OCI-LY7 (cell line): Measurements from ENCODE around the gene TMPO. TPM values are rescaled to one million over a fixed set of nuclear protein-coding genes. Genes with fewer than 3 reads are reported as not detected.
"Not testable (repeated sequence)": the region's sequence is repeated elsewhere in the genome, so short reads cannot be mapped to it uniquely, and the experiment has no call there.

Experiments used
- BruUV-seq: library from RNA; stranded (reverse); fragments of 400-500 nt; replicated peaks from 2 replicates; lab custom pipeline; 2021; lab: Mats Ljungman, UMichigan
- CTCF ChIA-PET: fragments of 300-600 bp; sonication (Branson Sonifier 250); formaldehyde crosslinking; loops from one replicate; lab custom pipeline; 2022; ENCODE audit warnings: antibody characterized with exemption; ENCODE audit not compliant: unreplicated experiment; lab: Charles Lee
- POLR2A ChIA-PET: fragments of 300-600 bp; sonication (Branson Sonifier 250); formaldehyde crosslinking; loops from one replicate; lab custom pipeline; 2022; ENCODE audit warnings: antibody characterized with exemption; lab: Charles Lee
- DNase-seq: peaks from one replicate; pipeline ENCODE4 v3.0.0-alpha.2; 2015; ENCODE audit warnings: low spot score
- H2AFZ ChIP-seq: fragments of 200-600 bp; sonication (generic), shearing (Covaris generic); 2 replicates; pipeline ENCODE4 v1.6.1; 2014; ENCODE audit warnings: mild to moderate bottlenecking, antibody characterized with exemption, low read length, moderate library complexity
- H3K27ac ChIP-seq: fragments of 200-600 bp; sonication (generic); 2 replicates; pipeline ENCODE4 v1.5.1; 2014; ENCODE audit warnings: mixed run types, low read depth, mild to moderate bottlenecking, moderate library complexity, low read length, inconsistent platforms; ENCODE audit not compliant: poor library complexity, severe bottlenecking
- H3K36me3 ChIP-seq: fragments of 200-600 bp; sonication (generic); 2 replicates; pipeline ENCODE4 v1.6.1; 2014; ENCODE audit warnings: mild to moderate bottlenecking, antibody characterized with exemption, low read length, moderate library complexity, mixed read lengths; ENCODE audit not compliant: insufficient read depth
- H3K4me1 ChIP-seq: fragments of 200-600 bp; sonication (generic); 2 replicates; pipeline ENCODE4 v1.5.1; 2014; ENCODE audit warnings: mild to moderate bottlenecking, low read length; ENCODE audit not compliant: insufficient read depth, poor library complexity, severe bottlenecking
- H3K4me2 ChIP-seq: fragments of 200-600 bp; sonication (generic); 2 replicates; pipeline ENCODE4 v1.6.1; 2014; ENCODE audit warnings: mild to moderate bottlenecking, low read length
- H3K4me3 ChIP-seq: fragments of 200-600 bp; sonication (generic); 2 replicates; pipeline ENCODE4 v1.5.1; 2014; ENCODE audit warnings: mild to moderate bottlenecking, low read depth, low read length; ENCODE audit not compliant: poor library complexity, severe bottlenecking
- H3K79me2 ChIP-seq: fragments of 200-600 bp; sonication (generic); 2 replicates; pipeline ENCODE4 v1.6.1; 2016; ENCODE audit warnings: low read depth, mild to moderate bottlenecking, low read length, moderate library complexity, mixed read lengths; ENCODE audit not compliant: insufficient read depth
- H3K9me2 ChIP-seq: fragments of 200-600 bp; sonication (generic); 2 replicates; pipeline ENCODE4 v1.6.1; 2016; ENCODE audit warnings: mild to moderate bottlenecking, low read length, mixed read lengths; ENCODE audit not compliant: insufficient read depth
- H3K9me3 ChIP-seq: fragments of 200-600 bp; sonication (generic); 2 replicates; pipeline ENCODE4 v1.6.1; 2014; ENCODE audit warnings: mild to moderate bottlenecking, mixed run types, low read length, mixed read lengths
- H4K20me1 ChIP-seq: fragments of 200-600 bp; sonication (generic); 2 replicates; pipeline ENCODE4 v1.6.1; 2014; ENCODE audit warnings: mild to moderate bottlenecking, antibody characterized with exemption, low read length, moderate library complexity, mixed read lengths; ENCODE audit not compliant: insufficient read depth
- CTCF ChIP-seq: fragments of 200-600 bp; sonication (generic); conservative IDR thresholded peaks from 2 replicates; pipeline ENCODE4 v1.5.1; 2014; ENCODE audit warnings: mild to moderate bottlenecking, antibody characterized with exemption, low read length, moderate library complexity, mixed read lengths
- EZH2phosphoT487 ChIP-seq: fragments of 200-600 bp; sonication (generic); IDR thresholded peaks from 2 replicates; pipeline ENCODE4 v1.6.1; 2018; ENCODE audit warnings: low read depth, borderline replicate concordance, mild to moderate bottlenecking, mixed run types, antibody characterized with exemption, low read length, moderate library complexity, mixed read lengths
- intact Hi-C: fragments of 100-400 bp; cut with micrococcal nuclease; formaldehyde crosslinking; loops from one replicate; pipeline ENCODE4 v1.10.0; 2022; ENCODE audit not compliant: unreplicated experiment
- small RNA-seq: library from RNA; depleted of rRNA; stranded (forward); fragments of <200 nt; gene quantifications from one replicate; pipeline ENCODE3, GENCODE V24; 2014
- total RNA-seq, 2 experiments: library from RNA; depleted of rRNA in 1 of 2; stranded (reverse); fragments of >200 nt in 1 of 2; shearing (Covaris generic) in 1 of 2; gene quantifications; 2 replicates each; pipeline ENCODE4 v1.2.3, GENCODE V29; 2014 to 2022

The TMPO gene
- total RNA-seq, 2 experiments from 2014 or later: 389 to 402 TPM

GRCh38 chr12:98595243-98595988 is 80.0 kb downstream of the TMPO start:
- ChIA-PET CTCF (no interaction called here), POLR2A (interaction anchor here (0.5 to 5.3 kb wide), 21 partner anchors 12 to 1673 kb away, joined by 3 to 29 read pairs (median 4); partner anchors contain the start of genes APAF1 and IKBIP)
- Histone ChIP-seq H3K9me3 (no peaks in the 10 kb centered on the region), H3K4me1 (peaks cover 17% of the 10 kb centered on the region), H3K36me3 (peaks cover 66% of the 10 kb centered on the region), H3K79me2 (peaks cover 61% of the 10 kb centered on the region), H2AFZ (no peak overlapping the region), H3K4me2 (peak overlapping the region; percentile 93), H3K9me2 (no peaks in the 10 kb centered on the region), H3K27ac (no peak overlapping the region), H4K20me1 (peaks cover 32% of the 10 kb centered on the region), H3K4me3 (peak overlapping the region; percentile 92)
- DNase-seq: no peak
- TF ChIP-seq EZH2phosphoT487 (no peak), CTCF (no peak)
- BruUV-seq: no TSS peak
- intact Hi-C loops: no loop called here

DNA sequence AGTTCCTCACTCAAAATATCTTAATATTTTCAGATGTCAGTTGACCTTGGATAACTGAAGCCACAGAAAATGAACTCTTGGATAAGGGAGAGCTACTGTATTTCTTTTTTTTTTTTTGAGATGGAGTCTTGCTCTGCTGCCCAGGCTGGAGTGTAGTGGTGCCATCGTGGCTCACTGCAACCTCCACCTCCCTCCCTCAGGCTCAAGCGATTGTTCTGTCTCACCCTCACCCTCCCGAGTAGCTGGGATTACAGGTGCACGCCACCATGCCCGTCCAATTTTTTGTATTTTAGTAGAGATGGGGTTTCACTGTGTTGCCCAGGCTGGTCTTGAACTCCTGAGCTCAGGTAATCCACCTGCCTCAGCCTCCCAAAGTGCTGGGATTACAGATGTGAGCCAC is 81.9 kb downstream of the TMPO start:
- CTCF ChIA-PET, intact Hi-C loops, DNase-seq, H3K4me3 ChIP-seq, H3K27ac ChIP-seq, BruUV-seq, H3K4me2 ChIP-seq, H2AFZ ChIP-seq, H3K9me2 ChIP-seq, H3K9me3 ChIP-seq: not testable (repeated sequence)
- Histone ChIP-seq H3K79me2 (peaks cover 61% of the 10 kb centered on the region), H3K36me3 (peaks cover 85% of the 10 kb centered on the region), H4K20me1 (peaks cover 32% of the 10 kb centered on the region), H3K4me1 (peaks cover 17% of the 10 kb centered on the region)
- POLR2A ChIA-PET: interaction anchor here (0.7 to 5.3 kb wide), 7 partner anchors 10 to 768 kb away, joined by 3 to 23 read pairs (median 4); no protein-coding TSS in a partner anchor

Small RNAs within 50 kb of the gene (small RNA-seq; reads per million reads assigned to genes)
- gene SNORA53: 52.0 reads per million, percentile 98 among the genes with 10 or more reads in this experiment

Other genes starting within 250 kb of the TMPO start
- gene SLC25A3, start 78.1 kb downstream of the TMPO start, total RNA-seq (2014; rRNA removed; shearing (Covaris generic)): 332 and 355 TPM in 2 replicates
- gene SLC25A3, start 78.1 kb downstream of the TMPO start, total RNA-seq (2022): 440 and 476 TPM in 2 replicates
- 18.3 and 25.1 TPM in 2 replicates for gene IKBIP, start 129.2 kb downstream of the TMPO start, total RNA-seq (2014; rRNA removed; shearing (Covaris generic))
- gene IKBIP, start 129.2 kb downstream of the TMPO start, total RNA-seq (2022): 25.5 and 26.6 TPM in 2 replicates
- 14.7 and 16.0 TPM in 2 replicates for gene APAF1, start 129.7 kb downstream of the TMPO start, total RNA-seq (2014; rRNA removed; shearing (Covaris generic))
- gene APAF1, start 129.7 kb downstream of the TMPO start, total RNA-seq (2022): 26.5 and 28.6 TPM in 2 replicates